Measurements from ENCODE around the gene TULP4. TPM values are rescaled to one million over a fixed set of nuclear protein-coding genes. Genes with fewer than 3 reads are reported as not detected.

The TULP4 gene
- total and polyA plus RNA-seq, 2 of the 8 experiments (the other 6 are each of a cell fraction or from before 2014, with no cell fraction given) = 7.7 to 51.6 TPM

GRCh38 chr6:158474961-158475343, 162.7 kb downstream of the TULP4 start:
- FAIRE-seq = no peak
- Histone ChIP-seq H2BK12ac (ENCODE audit: low read depth, low read length) (no peak overlapping the region), H3K9ac (replicated peaks in 1 of 4; ENCODE audit: extremely low read depth in 1 of 4, low read depth in 3 of 4, low read length in 3 of 4) (no peak overlapping the region), H2AK5ac (ENCODE audit: low read depth, low read length) (no peak overlapping the region), H3K27me3 (replicated peaks in 1 of 4; ENCODE audit: control insufficient read depth in 3 of 4, extremely low read depth in 1 of 4, insufficient read depth in 3 of 4, low read length in 3 of 4) (peaks cover 9 to 21% (median 18%) of the 10 kb centered on the region in 4 experiments), H2BK15ac (ENCODE audit: low read length) (no peak overlapping the region), H4K8ac (ENCODE audit: extremely low read depth, insufficient read depth, low read length) (no peak overlapping the region), H3K4me1 (replicated peaks in 1 of 4; ENCODE audit: control insufficient read depth in 3 of 4, insufficient read depth in 4 of 4, low read length in 3 of 4) (peaks cover 0 to 7% (median 0%) of the 10 kb centered on the region in 4 experiments; a peak in 3 of 7 replicates), H3K23me2 (ENCODE audit: low read depth, low read length) (no peaks in the 10 kb centered on the region), H3K4me3 (ENCODE audit: extremely low read depth in 1 of 4, insufficient read depth in 2 of 4, low read depth in 3 of 4, low read length in 4 of 4) (no peak overlapping the region), H3K36me3 (ENCODE audit: control insufficient read depth in 2 of 4, insufficient read depth in 4 of 4, low read length in 3 of 4) (peaks cover 0 to 2% (median 2%) of the 10 kb centered on the region in 4 experiments; a peak in 2 of 8 replicates), H3K27ac (ENCODE audit: low read depth, low read length) (no peak overlapping the region), H2BK20ac (ENCODE audit: low read length) (no peak overlapping the region), H3K4me2 (ENCODE audit: insufficient read depth in 1 of 2, low read depth in 2 of 2, low read length in 2 of 2) (no peak overlapping the region), H3K79me1 (ENCODE audit: low read depth, low read length) (no peaks in the 10 kb centered on the region), H4K20me1 (replicated peaks in 1 of 2; ENCODE audit: control insufficient read depth in 1 of 2, insufficient read depth in 2 of 2, low read length in 2 of 2) (peaks cover 0 to 5% of the 10 kb centered on the region in 2 experiments), H3K79me2 (ENCODE audit: control insufficient read depth in 1 of 2, insufficient read depth in 2 of 2, low read length in 2 of 2) (no peaks in the 10 kb centered on the region), H4K91ac (replicated peaks; ENCODE audit: insufficient read length, low read length) (no peak overlapping the region), H2AFZ (ENCODE audit: low read length) (no peak overlapping the region), H3K56ac (replicated peaks; ENCODE audit: insufficient read length, low read depth, low read length) (no peak overlapping the region), H3K9me3 (ENCODE audit: insufficient read depth in 2 of 2, low read depth in 1 of 2, low read length in 1 of 2) (peaks cover 0 to 2% of the 10 kb centered on the region in 2 experiments; a peak in 1 of 4 replicates), H3K4ac (replicated peaks; ENCODE audit: insufficient read length, low read depth, low read length) (no peak overlapping the region), H3K23ac (ENCODE audit: insufficient read length) (no peak overlapping the region), H2BK5ac (ENCODE audit: low read depth, low read length) (no peak overlapping the region), H3K14ac (ENCODE audit: insufficient read length) (no peak overlapping the region), H4K5ac (ENCODE audit: insufficient read length, low read depth, low read length) (no peak overlapping the region), H3K18ac (ENCODE audit: extremely low read depth, low read length) (no peak overlapping the region), H2BK120ac (replicated peaks; ENCODE audit: low read depth, low read length) (no peak overlapping the region)
- ChIA-PET CTCF (ENCODE audit: partially characterized antibody) (interaction anchor here (0.9 to 2.0 kb wide), 3 partner anchors 13 to 147 kb away, joined by 3 to 10 read pairs (median 4); no protein-coding TSS in a partner anchor), POLR2A (ENCODE audit: partially characterized antibody) (interaction anchor here (0.6 kb wide), 1 partner anchor 21 kb away, joined by 3 read pairs; no protein-coding TSS in a partner anchor)
- no peak for DNase-seq (ENCODE audit: low read depth in 1 of 2, low spot score in 2 of 2)
- WGBS, 2 experiments (ENCODE audit: extremely low coverage in 1 of 2, insufficient coverage in 1 of 2, insufficient read length in 1 of 2, insufficient replicate concordance in 2 of 2, low coverage in 1 of 2, low lambda C conversion rate in 2 of 2, missing lambda C conversion rate in 1 of 2) = 89% methylated on average over 5 of the region's 5 CpGs; no CpG with 5 or more reads in 1 of the 2 experiments
- TF ChIP-seq SIX5 (IDR thresholded peaks at IDR 0.05; ENCODE audit: low read depth, low read length) = no peak
- no peak for TF ChIP-seq HDAC6 (IDR thresholded peaks at IDR 0.05; ENCODE audit: low read depth, low read length)
